Measurements from ENCODE around the gene FAM180B.
A peak's percentile ranks its signal among the peaks of the same experiment; 100 is the strongest.

Gene FAM180B

GRCh38 chr11:47570651-47571356 lies 15.7 kb upstream of the FAM180B start:
- DNase-seq (ENCODE audit: low read depth, low spot score), result no peak
- no peak for TF ChIP-seq CTCF (IDR thresholded peaks at IDR 0.05; ENCODE audit: low read depth, low read length)
- in situ Hi-C loops (cut with HindIII; ENCODE audit: low sequenced_read_pairs), result no loop called here
- H3K4me3 ChIP-seq (ENCODE audit: low read depth, low read length), result no peak overlapping the region

- in situ Hi-C loops (cut with HindIII; ENCODE audit: low sequenced_read_pairs), result no loop called here
- H3K4me3 ChIP-seq (ENCODE audit: low read depth, low read length), result no peak overlapping the region
- no peak for TF ChIP-seq CTCF (IDR thresholded peaks at IDR 0.05; ENCODE audit: low read depth, low read length)
- DNase-seq (ENCODE audit: low read depth, low spot score), result no peak
Observed at GRCh38 chr11:47571357-47571729, 15.1 kb upstream of the FAM180B start.

GRCh38 chr11:47571895-47572294 lies 14.6 kb upstream of the FAM180B start:
- no peak for TF ChIP-seq CTCF (IDR thresholded peaks at IDR 0.05; ENCODE audit: low read depth, low read length)
- H3K4me3 ChIP-seq (ENCODE audit: low read depth, low read length), result no peak overlapping the region
- peak; percentile 29 for DNase-seq (ENCODE audit: low read depth, low spot score)
- in situ Hi-C loops (cut with HindIII; ENCODE audit: low sequenced_read_pairs), result no loop called here

GRCh38 chr11:47572715-47573255 lies 13.7 kb upstream of the FAM180B start:
- in situ Hi-C loops (cut with HindIII; ENCODE audit: low sequenced_read_pairs), result no loop called here
- H3K4me3 ChIP-seq (ENCODE audit: low read depth, low read length), result no peak overlapping the region
- TF ChIP-seq CTCF (IDR thresholded peaks at IDR 0.05; ENCODE audit: low read depth, low read length), result no peak
- peak; percentile 33 for DNase-seq (ENCODE audit: low read depth, low spot score)

- in situ Hi-C loops (cut with HindIII; ENCODE audit: low sequenced_read_pairs), result no loop called here
- no peak for TF ChIP-seq CTCF (IDR thresholded peaks at IDR 0.05; ENCODE audit: low read depth, low read length)
- no peak overlapping the region for H3K4me3 ChIP-seq (ENCODE audit: low read depth, low read length)
- DNase-seq (ENCODE audit: low read depth, low spot score), result no peak
Observed at GRCh38 chr11:47573321-47573720, 13.2 kb upstream of the FAM180B start.

- no peak overlapping the region for H3K4me3 ChIP-seq (ENCODE audit: low read depth, low read length)
- in situ Hi-C loops (cut with HindIII; ENCODE audit: low sequenced_read_pairs), result no loop called here
- no peak for TF ChIP-seq CTCF (IDR thresholded peaks at IDR 0.05; ENCODE audit: low read depth, low read length)
- no peak for DNase-seq (ENCODE audit: low read depth, low spot score)
Observed at GRCh38 chr11:47577460-47578041, 8.9 kb upstream of the FAM180B start.
